CD14-positive monocyte (primary cell): ENCODE data around the gene FAM227B. TPM values are rescaled to one million over a fixed set of nuclear protein-coding genes. Genes with fewer than 3 reads are reported as not detected.

Experiments
- DNase-seq, 3 donors: peaks; one replicate each; pipeline ENCODE4 v3.0.0-alpha.2; 2011 to 2022
- H2AFZ ChIP-seq: 2 replicates; pipeline ENCODE4 v1.6.0; 2012; ENCODE audit warnings: mild to moderate bottlenecking, low read depth, low read length, inconsistent platforms; ENCODE audit not compliant: insufficient read depth, poor library complexity, severe bottlenecking
- H3K27ac ChIP-seq, 2 donors: 1 replicate in 1 of 2; 2 replicates in 1 of 2; pipeline ENCODE4 v1.5.1; 2012 to 2013; ENCODE audit warnings: low read length in 2 of 2, control low read depth in 1 of 2, inconsistent platforms in 1 of 2, low read depth in 1 of 2, mild to moderate bottlenecking in 1 of 2
- H3K27me3 ChIP-seq, 2 donors: one replicate each; pipeline versions ENCODE4 v1.6.0 to v1.6.1; 2011 to 2013; ENCODE audit warnings: low read length in 2 of 2; ENCODE audit not compliant: control insufficient read depth in 2 of 2, insufficient read depth in 2 of 2
- H3K36me3 ChIP-seq, 2 donors: replicated peaks in 1 of 2; 1 replicate in 1 of 2; 2 replicates in 1 of 2; pipeline versions ENCODE4 v1.5.1 to v1.6.1; 2012 to 2013; ENCODE audit warnings: low read length in 2 of 2, control low read depth in 1 of 2, inconsistent platforms in 1 of 2, mild to moderate bottlenecking in 1 of 2; ENCODE audit not compliant: insufficient read depth in 2 of 2, control insufficient read depth in 1 of 2
- H3K4me1 ChIP-seq, 2 donors: 1 replicate in 1 of 2; 2 replicates in 1 of 2; pipeline versions ENCODE4 v1.5.1 to v1.6.1; 2012 to 2013; ENCODE audit warnings: low read length in 2 of 2, control low read depth in 1 of 2, inconsistent platforms in 1 of 2, mild to moderate bottlenecking in 1 of 2, moderate library complexity in 1 of 2; ENCODE audit not compliant: insufficient read depth in 2 of 2, control insufficient read depth in 1 of 2
- H3K4me2 ChIP-seq: replicated peaks from 2 replicates; pipeline ENCODE3; 2012; ENCODE audit warnings: low read length, moderate library complexity, mild to moderate bottlenecking; ENCODE audit not compliant: poor library complexity, severe bottlenecking; ENCODE audit errors: extremely low read depth
- H3K4me3 ChIP-seq, 3 experiments: fragments of 200-600 bp in 1 of 3; sonication (generic) in 1 of 3; replicated peaks in 1 of 3; 1 replicate in 2 of 3; 2 replicates in 1 of 3; pipeline ENCODE4 v1.5.1; 2011 to 2013; ENCODE audit warnings: low read length in 3 of 3, mild to moderate bottlenecking in 3 of 3, control low read depth in 2 of 3, low read depth in 2 of 3, inconsistent platforms in 1 of 3, moderate library complexity in 1 of 3
- H3K79me2 ChIP-seq: 2 replicates; pipeline ENCODE4 v1.6.0; 2012; ENCODE audit warnings: mild to moderate bottlenecking, control low read depth, inconsistent platforms, low read length, moderate library complexity; ENCODE audit not compliant: insufficient read depth
- H3K9ac ChIP-seq: 2 replicates; pipeline ENCODE4 v1.6.0; 2017; ENCODE audit warnings: low read length, mild to moderate bottlenecking; ENCODE audit not compliant: insufficient read depth, poor library complexity, severe bottlenecking
- H3K9me3 ChIP-seq, 2 donors: replicated peaks in 1 of 2; 1 replicate in 1 of 2; 2 replicates in 1 of 2; pipeline versions ENCODE4 v1.5.1 to v1.6.1; 2012 to 2013; ENCODE audit warnings: low read length in 2 of 2, control low read depth in 1 of 2; ENCODE audit not compliant: control insufficient read depth in 1 of 2, insufficient read depth in 1 of 2
- H4K20me1 ChIP-seq: 2 replicates; pipeline ENCODE4 v1.6.0; 2012; ENCODE audit warnings: mild to moderate bottlenecking, low read length, control low read depth, moderate library complexity; ENCODE audit not compliant: insufficient read depth
- H3K27ac Mint-ChIP-seq, 7 donors: one replicate each; pipeline ENCODE4 v1.8.0; 2020; ENCODE audit warnings: mild to moderate bottlenecking in 7 of 7, mixed read lengths in 7 of 7, moderate library complexity in 6 of 7, inconsistent platforms in 2 of 7
- H3K27me3 Mint-ChIP-seq, 3 donors: one replicate each; pipeline ENCODE4 v1.8.0; 2021 to 2022; ENCODE audit warnings: low read depth in 3 of 3, mild to moderate bottlenecking in 3 of 3, mixed read lengths in 3 of 3, moderate library complexity in 3 of 3, inconsistent platforms in 1 of 3
- H3K36me3 Mint-ChIP-seq, 2 donors: one replicate each; pipeline ENCODE4 v1.8.0; 2020; ENCODE audit warnings: mixed read lengths in 2 of 2, inconsistent platforms in 1 of 2, mild to moderate bottlenecking in 1 of 2
- H3K4me1 Mint-ChIP-seq: one replicate; pipeline ENCODE4 v1.8.0; 2020; ENCODE audit warnings: mild to moderate bottlenecking, mixed read lengths
- H3K4me3 Mint-ChIP-seq, 2 donors: one replicate each; pipeline ENCODE4 v1.8.0; 2020; ENCODE audit warnings: mild to moderate bottlenecking in 2 of 2, mixed read lengths in 2 of 2, moderate library complexity in 1 of 2
- H3K9me3 Mint-ChIP-seq, 7 donors: one replicate each; pipeline ENCODE4 v1.8.0; 2020 to 2022; ENCODE audit warnings: mixed read lengths in 7 of 7, mild to moderate bottlenecking in 6 of 7, moderate library complexity in 6 of 7, inconsistent platforms in 2 of 7
- WGBS: methylation state at CpG from one replicate; pipeline ENCODE4 v1.1.5; 2013; ENCODE audit warnings: missing lambda C conversion rate; ENCODE audit not compliant: insufficient coverage; 5-methylcytosine and 5-hydroxymethylcytosine counted together
- intact Hi-C, 2 donors: fragments of 100-400 bp; cut with micrococcal nuclease; formaldehyde crosslinking; loops; one replicate each; pipeline versions ENCODE4 v1.15.0 to v1.15.1; 2023
- polyA plus RNA-seq, 3 donors: library from polyadenylated mRNA; depleted of rRNA in 1 of 3; unstranded in 2 of 3; stranded (reverse) in 1 of 3; fragments of 300-500 nt in 2 of 3; fragments of >200 nt in 1 of 3; fragmentation: Illumina TruSeq in 2 of 3; gene quantifications; 1 replicate in 2 of 3; 2 replicates in 1 of 3; pipeline ENCODE4 v1.2.3, GENCODE V29; 2012 to 2021
- TF ChIP-seq, protein P1 (sequence below): fragments of 200-600 bp; IDR thresholded peaks from one replicate; pipeline ENCODE4 v1.8.0; 2022; ENCODE audit warnings: antibody characterized with exemption, mild to moderate bottlenecking

Gene FAM227B
- polyA plus RNA-seq, 3 donors = 0.28 to 0.72 (median 0.49) TPM

GRCh38 chr15:49314716-49315115 lies 305.9 kb downstream of the FAM227B start:
- intact Hi-C loops = no loop called here
- H3K27me3 Mint-ChIP-seq = no peaks in the 10 kb centered on the region

DNA sequence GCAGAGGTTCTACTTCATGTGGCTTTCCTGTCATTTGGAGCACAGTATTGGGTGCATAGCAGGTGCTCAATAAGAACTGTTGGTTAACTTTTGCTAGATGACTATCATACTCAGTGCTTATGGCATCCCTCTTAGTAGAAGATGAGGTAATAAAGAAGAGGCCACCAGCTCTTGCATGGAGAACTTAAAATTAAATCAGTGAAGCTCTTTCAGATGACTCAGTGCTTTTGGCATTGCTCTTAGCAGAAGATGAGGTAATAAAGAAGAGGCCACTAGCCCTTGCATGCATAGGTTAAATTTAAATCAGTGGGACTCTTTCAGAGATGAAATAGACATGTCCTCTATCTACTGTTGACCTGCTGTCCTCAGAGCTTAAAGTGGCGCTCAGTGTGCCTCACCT lies 307.0 kb downstream of the FAM227B start:
- Histone ChIP-seq H3K27ac (no peak overlapping the region), H3K79me2 (no peaks in the 10 kb centered on the region), H3K36me3 (peaks cover 0 to 14% of the 10 kb centered on the region in 2 donors), H2AFZ (no peak overlapping the region), H3K9ac (no peak overlapping the region), H3K4me1 (no peaks in the 10 kb centered on the region), H3K4me3 (no peak overlapping the region), H4K20me1 (no peaks in the 10 kb centered on the region), H3K4me2 (no peak overlapping the region), H3K27me3 (no peaks in the 10 kb centered on the region), H3K9me3 (no peaks in the 10 kb centered on the region)
- WGBS = no CpG with 5 or more reads among the region's 1 CpG
- intact Hi-C loops = no loop called here
- Mint-ChIP-seq H3K27ac (no peak overlapping the region), H3K4me3 (no peak overlapping the region), H3K27me3 (no peaks in the 10 kb centered on the region), H3K4me1 (peaks cover 7% of the 10 kb centered on the region), H3K36me3 (peaks cover 25 to 35% of the 10 kb centered on the region in 2 donors), H3K9me3 (peaks cover 0 to 3% (median 0%) of the 10 kb centered on the region in 7 donors)
- TF ChIP-seq, protein P1, sequence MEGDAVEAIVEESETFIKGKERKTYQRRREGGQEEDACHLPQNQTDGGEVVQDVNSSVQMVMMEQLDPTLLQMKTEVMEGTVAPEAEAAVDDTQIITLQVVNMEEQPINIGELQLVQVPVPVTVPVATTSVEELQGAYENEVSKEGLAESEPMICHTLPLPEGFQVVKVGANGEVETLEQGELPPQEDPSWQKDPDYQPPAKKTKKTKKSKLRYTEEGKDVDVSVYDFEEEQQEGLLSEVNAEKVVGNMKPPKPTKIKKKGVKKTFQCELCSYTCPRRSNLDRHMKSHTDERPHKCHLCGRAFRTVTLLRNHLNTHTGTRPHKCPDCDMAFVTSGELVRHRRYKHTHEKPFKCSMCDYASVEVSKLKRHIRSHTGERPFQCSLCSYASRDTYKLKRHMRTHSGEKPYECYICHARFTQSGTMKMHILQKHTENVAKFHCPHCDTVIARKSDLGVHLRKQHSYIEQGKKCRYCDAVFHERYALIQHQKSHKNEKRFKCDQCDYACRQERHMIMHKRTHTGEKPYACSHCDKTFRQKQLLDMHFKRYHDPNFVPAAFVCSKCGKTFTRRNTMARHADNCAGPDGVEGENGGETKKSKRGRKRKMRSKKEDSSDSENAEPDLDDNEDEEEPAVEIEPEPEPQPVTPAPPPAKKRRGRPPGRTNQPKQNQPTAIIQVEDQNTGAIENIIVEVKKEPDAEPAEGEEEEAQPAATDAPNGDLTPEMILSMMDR = no peak
- DNase-seq = peak in 1 of 3 donors; percentile 8

More at GRCh38 chr15:49314716-49315115, 305.9 kb downstream of the FAM227B start:
- no peaks in the 10 kb centered on the region for H3K27me3 ChIP-seq
- no peak for DNase-seq
- no peak overlapping the region for H3K27ac ChIP-seq
- Mint-ChIP-seq H3K4me3 (no peak overlapping the region), H3K27ac (no peak overlapping the region), H3K36me3 (peaks cover 31 to 42% of the 10 kb centered on the region in 2 donors), H3K4me1 (peaks cover 10% of the 10 kb centered on the region), H3K9me3 (peaks cover 0 to 3% (median 0%) of the 10 kb centered on the region in 7 donors)
- no peaks in the 10 kb centered on the region for H3K9me3 ChIP-seq
- TF ChIP-seq, protein P1 = no peak
- peaks cover 0 to 21% of the 10 kb centered on the region in 2 donors for H3K36me3 ChIP-seq
- no peak overlapping the region for H3K4me3 ChIP-seq
- H3K4me2 ChIP-seq = no peak overlapping the region
- no peaks in the 10 kb centered on the region for H4K20me1 ChIP-seq
- H2AFZ ChIP-seq = no peak overlapping the region
- no CpG with 5 or more reads among the region's 1 CpG for WGBS
- H3K79me2 ChIP-seq = no peaks in the 10 kb centered on the region
- H3K9ac ChIP-seq = no peak overlapping the region
- H3K4me1 ChIP-seq = peaks cover 2 to 3% of the 10 kb centered on the region in 2 donors
